LNCAP (cell line): ENCODE results near the gene PLPP7.

Experiments
- TF ChIP-seq, protein P1 (sequence below): fragments of 450-650 bp; IDR thresholded peaks from 2 replicates; pipeline ENCODE4 v1.5.1; 2017; ENCODE audit warnings: mild to moderate bottlenecking

PLPP7 gene

DNA sequence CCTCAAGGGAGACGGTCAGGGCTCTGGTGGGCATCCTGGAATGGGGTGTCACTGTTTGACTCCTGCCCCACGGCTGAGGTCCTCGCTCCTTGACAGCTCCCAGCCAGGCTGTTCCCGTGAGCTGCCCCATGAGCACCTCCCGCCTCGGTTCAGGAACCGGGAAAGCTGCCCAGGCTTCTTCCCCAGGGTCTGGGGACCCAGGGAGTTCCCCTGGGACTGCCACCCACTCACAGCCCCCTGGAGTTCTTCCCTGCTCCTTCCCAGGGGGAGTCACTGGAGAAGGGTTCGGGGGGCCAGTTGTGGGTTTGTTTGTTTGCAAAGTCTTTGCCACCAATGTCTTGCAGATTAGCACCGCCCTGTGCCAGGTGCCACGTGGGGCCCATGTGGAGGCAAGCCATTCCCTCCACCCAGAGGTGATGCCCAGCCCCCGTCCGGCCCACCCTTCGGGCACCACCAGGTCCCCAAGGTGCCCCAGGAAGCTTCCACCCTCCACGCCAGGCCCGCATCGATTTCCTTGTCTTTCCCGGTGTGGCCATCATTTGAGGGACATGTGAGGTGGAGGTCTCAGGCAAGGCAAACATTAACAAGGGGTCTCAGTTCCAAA lies 1.3 kb downstream of the PLPP7 start:
- TF ChIP-seq, protein P1, sequence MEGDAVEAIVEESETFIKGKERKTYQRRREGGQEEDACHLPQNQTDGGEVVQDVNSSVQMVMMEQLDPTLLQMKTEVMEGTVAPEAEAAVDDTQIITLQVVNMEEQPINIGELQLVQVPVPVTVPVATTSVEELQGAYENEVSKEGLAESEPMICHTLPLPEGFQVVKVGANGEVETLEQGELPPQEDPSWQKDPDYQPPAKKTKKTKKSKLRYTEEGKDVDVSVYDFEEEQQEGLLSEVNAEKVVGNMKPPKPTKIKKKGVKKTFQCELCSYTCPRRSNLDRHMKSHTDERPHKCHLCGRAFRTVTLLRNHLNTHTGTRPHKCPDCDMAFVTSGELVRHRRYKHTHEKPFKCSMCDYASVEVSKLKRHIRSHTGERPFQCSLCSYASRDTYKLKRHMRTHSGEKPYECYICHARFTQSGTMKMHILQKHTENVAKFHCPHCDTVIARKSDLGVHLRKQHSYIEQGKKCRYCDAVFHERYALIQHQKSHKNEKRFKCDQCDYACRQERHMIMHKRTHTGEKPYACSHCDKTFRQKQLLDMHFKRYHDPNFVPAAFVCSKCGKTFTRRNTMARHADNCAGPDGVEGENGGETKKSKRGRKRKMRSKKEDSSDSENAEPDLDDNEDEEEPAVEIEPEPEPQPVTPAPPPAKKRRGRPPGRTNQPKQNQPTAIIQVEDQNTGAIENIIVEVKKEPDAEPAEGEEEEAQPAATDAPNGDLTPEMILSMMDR, result no peak

DNA sequence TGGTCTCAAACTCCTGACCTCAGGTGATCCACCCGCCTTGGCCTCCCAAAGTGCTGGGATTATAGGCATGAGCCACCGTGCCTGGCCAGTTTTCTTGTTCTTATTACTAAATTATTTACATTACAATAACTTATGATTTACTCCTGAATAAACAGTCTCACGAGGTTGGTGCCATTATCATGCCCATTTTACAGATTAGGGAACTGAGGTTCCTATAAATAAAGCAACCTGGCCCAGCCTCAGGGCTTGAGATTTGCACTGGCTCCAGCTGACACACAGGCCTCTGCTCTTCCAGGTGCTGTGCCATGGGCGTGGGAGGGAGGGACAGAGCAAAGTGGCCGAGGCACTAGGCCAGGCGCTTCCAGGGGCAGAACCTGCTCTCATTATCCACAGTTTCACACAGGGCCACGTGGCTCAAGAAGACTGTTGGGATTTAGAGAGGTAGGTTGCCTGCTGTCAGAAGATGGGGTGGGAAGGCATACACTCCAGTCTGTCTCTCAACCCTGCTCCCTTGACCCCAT lies 2.3 kb downstream of the PLPP7 start:
- TF ChIP-seq, protein P1, result no peak

- TF ChIP-seq, protein P1, result no peak
Observed at GRCh38 chr9:131292937-131293336, 3.4 kb downstream of the PLPP7 start.

- TF ChIP-seq, protein P1, result no peak
Observed at GRCh38 chr9:131296460-131296859, 6.9 kb downstream of the PLPP7 start.

- TF ChIP-seq, protein P1, result no peak
Observed at GRCh38 chr9:131296906-131297500, 7.5 kb downstream of the PLPP7 start.

DNA sequence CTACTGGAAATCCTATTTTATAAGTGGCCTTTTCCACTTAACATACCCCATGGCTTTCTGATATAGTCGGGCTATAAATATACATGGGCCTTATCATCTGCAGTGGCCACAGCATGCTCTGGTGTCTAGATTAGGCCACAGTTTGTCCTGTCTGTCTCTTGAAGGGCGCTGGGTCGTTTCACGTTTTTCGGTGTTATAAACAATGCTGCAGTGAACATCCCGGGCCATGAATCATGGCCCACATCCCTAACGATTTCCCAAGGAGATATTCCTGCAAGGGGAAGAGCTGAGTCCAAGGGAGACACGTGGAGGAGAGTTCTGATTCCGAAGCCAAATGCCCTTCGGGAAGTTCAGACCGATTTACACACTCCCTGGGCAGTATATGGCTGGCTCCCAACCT lies 8.4 kb downstream of the PLPP7 start:
- TF ChIP-seq, protein P1, result no peak

DNA sequence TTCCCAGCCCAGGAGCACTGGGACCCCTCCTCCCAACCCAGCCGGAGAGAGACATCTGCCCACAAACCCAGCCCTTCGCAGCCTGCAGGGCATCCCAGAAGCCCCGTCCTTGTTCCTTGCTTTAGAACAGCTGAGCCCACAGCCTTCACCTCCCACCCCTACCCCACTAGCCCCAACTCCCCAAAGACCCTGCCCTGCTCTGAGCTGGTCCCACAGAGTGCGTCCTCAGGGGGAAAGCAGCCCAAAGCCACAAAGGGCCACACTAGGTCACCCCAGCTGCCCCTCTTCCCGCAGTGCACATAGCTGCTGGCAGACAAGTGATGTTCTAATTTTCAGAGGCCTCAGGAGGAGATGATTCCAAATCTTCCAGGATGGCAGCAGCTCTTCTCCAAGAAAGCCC lies 8.8 kb downstream of the PLPP7 start:
- TF ChIP-seq, protein P1, result no peak

DNA sequence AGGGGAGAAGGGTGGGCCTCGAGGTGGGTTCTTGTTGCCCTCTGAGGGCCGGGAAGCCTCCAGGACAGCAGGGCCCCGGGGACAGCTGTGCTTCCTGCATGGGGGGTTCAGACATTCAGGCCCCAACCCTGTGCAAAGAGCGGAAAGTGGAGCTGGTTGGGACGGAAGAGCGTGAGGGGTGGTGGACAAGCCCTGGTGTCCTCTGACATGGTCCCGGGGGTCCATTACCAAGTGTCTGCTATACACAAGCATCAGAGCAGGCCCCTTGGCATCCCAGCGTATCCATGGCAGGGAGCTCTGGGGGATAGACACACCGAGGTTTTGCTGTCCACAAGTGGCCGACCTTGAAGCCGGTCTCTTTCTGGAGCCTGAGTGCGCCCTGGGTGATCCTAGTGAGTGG lies 9.3 kb downstream of the PLPP7 start:
- TF ChIP-seq, protein P1, result no peak
